H9 (cell line): ENCODE measurements around the gene TRUB2. TPM values are rescaled to one million over a fixed set of nuclear protein-coding genes. Genes with fewer than 3 reads are reported as not detected.

Experiments
- DNase-seq: peaks from one replicate; pipeline ENCODE4 v3.0.0-alpha.2; 2017
- H2AFZ ChIP-seq: one replicate; pipeline ENCODE4 v1.6.1; 2013; ENCODE audit warnings: mild to moderate bottlenecking, low read length, control low read depth, moderate library complexity
- H2AK5ac ChIP-seq: 2 replicates; pipeline ENCODE4 v1.6.1; 2013; ENCODE audit warnings: low read length, control low read depth, mixed read lengths; ENCODE audit not compliant: insufficient read length
- H2BK120ac ChIP-seq: one replicate; pipeline ENCODE4 v1.6.1; 2013; ENCODE audit warnings: low read depth, mild to moderate bottlenecking, low read length, control low read depth, inconsistent platforms; ENCODE audit not compliant: poor library complexity, severe bottlenecking
- H2BK12ac ChIP-seq: 2 replicates; pipeline ENCODE4 v1.6.1; 2013; ENCODE audit warnings: low read length, control low read depth, mixed read lengths, low read depth; ENCODE audit not compliant: insufficient read length
- H2BK15ac ChIP-seq: 2 replicates; pipeline ENCODE4 v1.6.1; 2013; ENCODE audit warnings: low read depth, low read length, control low read depth
- H2BK20ac ChIP-seq: one replicate; pipeline ENCODE4 v1.6.1; 2013; ENCODE audit warnings: low read depth, mild to moderate bottlenecking, low read length, control low read depth, inconsistent platforms; ENCODE audit not compliant: poor library complexity, severe bottlenecking
- H2BK5ac ChIP-seq: 2 replicates; pipeline ENCODE4 v1.6.1; 2013; ENCODE audit warnings: low read length, control low read depth, mixed read lengths; ENCODE audit not compliant: insufficient read length
- H3K14ac ChIP-seq: 2 replicates; pipeline ENCODE4 v1.6.1; 2013; ENCODE audit warnings: low read length, control low read depth; ENCODE audit not compliant: insufficient read depth
- H3K18ac ChIP-seq: 2 replicates; pipeline ENCODE4 v1.6.1; 2013; ENCODE audit warnings: low read depth, mild to moderate bottlenecking, mixed read lengths, low read length, control low read depth; ENCODE audit not compliant: insufficient read length
- H3K23ac ChIP-seq: 2 replicates; pipeline ENCODE4 v1.6.1; 2013; ENCODE audit warnings: low read length, control low read depth, mixed read lengths, low read depth; ENCODE audit not compliant: insufficient read length
- H3K23me2 ChIP-seq: 2 replicates; pipeline ENCODE4 v1.6.1; 2013; ENCODE audit warnings: low read depth, mild to moderate bottlenecking, mixed read lengths, low read length, control low read depth; ENCODE audit not compliant: insufficient read length, poor library complexity, severe bottlenecking
- H3K27ac ChIP-seq: 2 replicates; pipeline ENCODE4 v1.5.1; 2013; ENCODE audit warnings: low read length, control low read depth, mixed read lengths, low read depth; ENCODE audit not compliant: insufficient read length
- H3K27me3 ChIP-seq: 2 replicates; pipeline ENCODE4 v1.6.1; 2013; ENCODE audit warnings: low read length, control low read depth, inconsistent platforms; ENCODE audit not compliant: insufficient read depth
- H3K4ac ChIP-seq: 2 replicates; pipeline ENCODE4 v1.6.1; 2013; ENCODE audit warnings: low read depth, mild to moderate bottlenecking, control low read depth, inconsistent platforms, low read length, moderate library complexity
- H3K4me1 ChIP-seq: 2 replicates; pipeline ENCODE4 v1.6.1; 2013; ENCODE audit warnings: low read length, control low read depth, inconsistent platforms; ENCODE audit not compliant: insufficient read depth
- H3K4me2 ChIP-seq: 2 replicates; pipeline ENCODE4 v1.6.1; 2013; ENCODE audit warnings: low read length, control low read depth, mixed read lengths; ENCODE audit not compliant: insufficient read length, insufficient read depth
- H3K56ac ChIP-seq: 2 replicates; pipeline ENCODE4 v1.6.1; 2013; ENCODE audit warnings: low read depth, mild to moderate bottlenecking, mixed read lengths, low read length, control low read depth; ENCODE audit not compliant: insufficient read length
- H3K79me1 ChIP-seq: 2 replicates; pipeline ENCODE4 v1.6.1; 2013; ENCODE audit warnings: low read depth, mild to moderate bottlenecking, moderate library complexity, low read length, control low read depth, inconsistent platforms; ENCODE audit not compliant: insufficient read depth, poor library complexity, severe bottlenecking
- H3K79me2 ChIP-seq: 2 replicates; pipeline ENCODE4 v1.6.1; 2013; ENCODE audit warnings: low read length, control low read depth, inconsistent platforms; ENCODE audit not compliant: insufficient read depth
- H3K9ac ChIP-seq: 2 replicates; pipeline ENCODE4 v1.6.1; 2013; ENCODE audit warnings: low read length, control low read depth, mixed read lengths; ENCODE audit not compliant: insufficient read length; ENCODE audit errors: extremely low read depth
- H3K9me3 ChIP-seq: one replicate; pipeline ENCODE4 v1.6.1; 2013; ENCODE audit warnings: low read depth, low read length, inconsistent platforms; ENCODE audit not compliant: control insufficient read depth
- H3T11ph ChIP-seq: one replicate; pipeline ENCODE4 v1.6.1; 2013; ENCODE audit warnings: mild to moderate bottlenecking, low read length, control low read depth, inconsistent platforms
- H4K20me1 ChIP-seq: one replicate; pipeline ENCODE4 v1.6.1; 2013; ENCODE audit not compliant: control insufficient read depth, insufficient read length, insufficient read depth
- H4K5ac ChIP-seq: 2 replicates; pipeline ENCODE4 v1.6.1; 2013; ENCODE audit warnings: low read depth, mild to moderate bottlenecking, mixed read lengths, low read length, control low read depth; ENCODE audit not compliant: insufficient read length
- H4K8ac ChIP-seq: replicated peaks from 2 replicates; pipeline ENCODE4 v1.6.1; 2013; ENCODE audit warnings: low read length, control low read depth, mixed read lengths, low read depth; ENCODE audit not compliant: insufficient read length
- H4K91ac ChIP-seq: 2 replicates; pipeline ENCODE4 v1.6.1; 2013; ENCODE audit warnings: low read depth, mild to moderate bottlenecking, moderate library complexity, mixed read lengths, low read length, control low read depth; ENCODE audit not compliant: insufficient read length
- H3K27ac Mint-ChIP-seq, 3 experiments: 2 replicates in 2 of 3; 3 replicates in 1 of 3; pipeline ENCODE4 v1.8.0; 2020 to 2021; ENCODE audit warnings: mixed read lengths in 3 of 3, mild to moderate bottlenecking in 1 of 3, moderate library complexity in 1 of 3
- H3K27me3 Mint-ChIP-seq: 2 replicates; pipeline ENCODE4 v1.8.0; 2021; ENCODE audit warnings: low read depth, mild to moderate bottlenecking, moderate library complexity, mixed read lengths
- H3K36me3 Mint-ChIP-seq, 3 experiments: 2 replicates in 2 of 3; 3 replicates in 1 of 3; pipeline ENCODE4 v1.8.0; 2020 to 2021; ENCODE audit warnings: low read depth in 3 of 3, mixed read lengths in 3 of 3; ENCODE audit not compliant: insufficient read depth in 1 of 3
- H3K4me1 Mint-ChIP-seq, 2 experiments: 2 replicates each; pipeline ENCODE4 v1.8.0; 2020; ENCODE audit warnings: mixed read lengths in 2 of 2
- H3K4me3 Mint-ChIP-seq, 2 experiments: 2 replicates in 1 of 2; 3 replicates in 1 of 2; pipeline ENCODE4 v1.8.0; 2020 to 2021; ENCODE audit warnings: mild to moderate bottlenecking in 2 of 2, mixed read lengths in 2 of 2, moderate library complexity in 1 of 2
- H3K9me3 Mint-ChIP-seq, 2 experiments: 2 replicates in 1 of 2; 3 replicates in 1 of 2; pipeline ENCODE4 v1.8.0; 2020; ENCODE audit warnings: mild to moderate bottlenecking in 2 of 2, mixed read lengths in 2 of 2, moderate library complexity in 1 of 2
- WGBS: extraction: QIAGEN DNeasy Blood & Tissue Kit; methylation state at CpG from one replicate; pipeline ENCODE4 v1.1.7; 2013; ENCODE audit warnings: missing lambda C conversion rate, low lambda C conversion rate, mixed read lengths; ENCODE audit not compliant: insufficient read length; ENCODE audit errors: extremely low coverage; 5-methylcytosine and 5-hydroxymethylcytosine counted together
- total RNA-seq: library from RNA; stranded (reverse); gene quantifications from 2 replicates; pipeline ENCODE4 v1.2.1, GENCODE V29; 2021
- TF ChIP-seq, protein P1 (sequence below): fragments of 200-600 bp; sonication (generic); conservative IDR thresholded peaks from 3 replicates; pipeline ENCODE4 v1.8.0; 2021; ENCODE audit warnings: antibody characterized with exemption, mild to moderate bottlenecking

The TRUB2 gene
- total RNA-seq, 1 experiment from 2014 or later = 38.3 TPM

DNA sequence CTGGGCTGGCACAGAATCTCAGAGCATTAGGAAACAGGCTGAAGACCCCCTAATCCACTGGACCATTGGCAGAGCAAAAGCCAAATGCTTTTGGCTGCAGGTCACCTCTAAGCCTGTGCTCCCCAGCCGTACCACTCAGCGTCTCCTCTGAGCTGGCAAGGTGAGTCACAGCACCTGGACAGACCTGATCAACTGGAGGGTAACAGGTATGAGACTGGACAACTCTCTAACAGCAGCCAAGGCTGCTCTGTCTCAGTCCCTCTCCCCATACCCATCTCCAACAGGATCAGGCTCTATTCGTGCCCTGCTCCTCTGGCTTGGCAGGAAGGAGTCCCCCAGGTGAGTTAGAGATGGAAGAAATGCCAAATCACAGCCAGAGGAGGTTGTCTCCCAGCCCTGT is 51.1 kb downstream of the TRUB2 start:
- H3K4me2 ChIP-seq = no peak overlapping the region
- no peaks in the 10 kb centered on the region for H3K79me2 ChIP-seq
- no peak overlapping the region for H3K4ac ChIP-seq
- no peak overlapping the region for H4K5ac ChIP-seq
- Mint-ChIP-seq H3K4me3 (no peak overlapping the region), H3K36me3 (peaks cover 7 to 40% (median 31%) of the 10 kb centered on the region in 3 experiments; a peak in 6 of 7 replicates), H3K4me1 (peaks cover 4 to 5% of the 10 kb centered on the region in 2 experiments), H3K27ac (no peak overlapping the region; a peak in 1 of 7 replicates), H3K27me3 (no peaks in the 10 kb centered on the region; the same call in 1 of the 2 replicates), H3K9me3 (peaks cover 0 to under 1% of the 10 kb centered on the region in 2 experiments; a peak in 1 of 5 replicates)
- no peaks in the 10 kb centered on the region for H3K27me3 ChIP-seq
- peaks cover 6% of the 10 kb centered on the region for H3K23me2 ChIP-seq
- H3K79me1 ChIP-seq = no peaks in the 10 kb centered on the region
- WGBS = no CpG with 5 or more reads among the region's 3 CpGs
- H3K14ac ChIP-seq = no peak overlapping the region
- H2BK12ac ChIP-seq = no peak overlapping the region
- no peak overlapping the region for H3K23ac ChIP-seq
- H2BK15ac ChIP-seq = no peak overlapping the region
- no peak overlapping the region for H3K18ac ChIP-seq
- no peak overlapping the region for H2AK5ac ChIP-seq
- no peak overlapping the region for H3K27ac ChIP-seq
- no peak for DNase-seq
- H3K4me1 ChIP-seq = no peaks in the 10 kb centered on the region; the same call in 1 of the 2 replicates
- H2BK120ac ChIP-seq = no peak overlapping the region
- H4K8ac ChIP-seq = no peak overlapping the region
- no peaks in the 10 kb centered on the region for H3K9me3 ChIP-seq
- no peak overlapping the region for H3T11ph ChIP-seq
- no peak overlapping the region for H2AFZ ChIP-seq
- H4K20me1 ChIP-seq = no peaks in the 10 kb centered on the region
- H4K91ac ChIP-seq = no peak overlapping the region
- H2BK20ac ChIP-seq = no peak overlapping the region
- no peak overlapping the region for H2BK5ac ChIP-seq
- H3K56ac ChIP-seq = no peak overlapping the region
- TF ChIP-seq, protein P1, sequence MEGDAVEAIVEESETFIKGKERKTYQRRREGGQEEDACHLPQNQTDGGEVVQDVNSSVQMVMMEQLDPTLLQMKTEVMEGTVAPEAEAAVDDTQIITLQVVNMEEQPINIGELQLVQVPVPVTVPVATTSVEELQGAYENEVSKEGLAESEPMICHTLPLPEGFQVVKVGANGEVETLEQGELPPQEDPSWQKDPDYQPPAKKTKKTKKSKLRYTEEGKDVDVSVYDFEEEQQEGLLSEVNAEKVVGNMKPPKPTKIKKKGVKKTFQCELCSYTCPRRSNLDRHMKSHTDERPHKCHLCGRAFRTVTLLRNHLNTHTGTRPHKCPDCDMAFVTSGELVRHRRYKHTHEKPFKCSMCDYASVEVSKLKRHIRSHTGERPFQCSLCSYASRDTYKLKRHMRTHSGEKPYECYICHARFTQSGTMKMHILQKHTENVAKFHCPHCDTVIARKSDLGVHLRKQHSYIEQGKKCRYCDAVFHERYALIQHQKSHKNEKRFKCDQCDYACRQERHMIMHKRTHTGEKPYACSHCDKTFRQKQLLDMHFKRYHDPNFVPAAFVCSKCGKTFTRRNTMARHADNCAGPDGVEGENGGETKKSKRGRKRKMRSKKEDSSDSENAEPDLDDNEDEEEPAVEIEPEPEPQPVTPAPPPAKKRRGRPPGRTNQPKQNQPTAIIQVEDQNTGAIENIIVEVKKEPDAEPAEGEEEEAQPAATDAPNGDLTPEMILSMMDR = no peak
- no peak overlapping the region for H3K9ac ChIP-seq
